ENCODE results near the gene SIRPA. TPM values are rescaled to one million over a fixed set of nuclear protein-coding genes. Genes with fewer than 3 reads are reported as not detected.

Gene SIRPA
- polyA plus RNA-seq, 1 donor from 2014 or later: 8.0 TPM

- Histone ChIP-seq H3K4me2 (ENCODE audit: low read length) (no peak overlapping the region), H2AFZ (ENCODE audit: low read depth, low read length) (no peak overlapping the region)
These were observed 33.7 kb upstream of the SIRPA start for GRCh38 chr20:1861347-1861976.

GRCh38 chr20:1861996-1862662, 33.1 kb upstream of the SIRPA start:
- H3K4me3 ChIP-seq (ENCODE audit: low read length): peak overlapping the region; percentile 38
- peak overlapping the region; percentile 48 for H3K27ac ChIP-seq (ENCODE audit: low read length)
- H3K9me3 ChIP-seq (ENCODE audit: low read length): no peaks in the 10 kb centered on the region
- peak overlapping the region; percentile 17 for H3K9ac ChIP-seq (ENCODE audit: low read length)
- no peaks in the 10 kb centered on the region for H3F3A ChIP-seq (ENCODE audit: insufficient read depth, low read length, poor library complexity, severe bottlenecking)
- H3K4me2 ChIP-seq (ENCODE audit: low read length): peak overlapping the region; percentile 35
- TF ChIP-seq EZH2 (IDR thresholded peaks at IDR 0.05; ENCODE audit: borderline replicate concordance, insufficient read depth, low read length, poor library complexity, severe bottlenecking) (no peak), POLR2AphosphoS5 (IDR thresholded peaks at IDR 0.05) (no peak), CTCF (IDR thresholded peaks at IDR 0.05; ENCODE audit: poor library complexity, severe bottlenecking) (no peak), EP300 (conservative IDR thresholded peaks at IDR 0.05; ENCODE audit: poor library complexity, severe bottlenecking) (no peak), TAF1 (IDR thresholded peaks at IDR 0.05; ENCODE audit: low read depth) (no peak), MXI1 (conservative IDR thresholded peaks at IDR 0.05; ENCODE audit: poor library complexity, severe bottlenecking) (no peak), REST (IDR thresholded peaks at IDR 0.05; ENCODE audit: borderline replicate concordance) (no peak), SMC3 (conservative IDR thresholded peaks at IDR 0.05; ENCODE audit: poor library complexity) (no peak), RAD21 (conservative IDR thresholded peaks at IDR 0.05) (no peak)
- H3K36me3 ChIP-seq (ENCODE audit: insufficient read depth, low read length): no peaks in the 10 kb centered on the region
- no peak overlapping the region for H2AFZ ChIP-seq (ENCODE audit: low read depth, low read length)
- no peaks in the 10 kb centered on the region for H4K20me1 ChIP-seq (ENCODE audit: insufficient read depth)
- no peaks in the 10 kb centered on the region for H3K9me2 ChIP-seq (ENCODE audit: insufficient read depth, low read length)
- H3K27me3 ChIP-seq (ENCODE audit: insufficient read depth, low read depth, low read length): no peaks in the 10 kb centered on the region
- H3K79me2 ChIP-seq (replicated peaks; ENCODE audit: insufficient read depth, low read length): no peaks in the 10 kb centered on the region

More at GRCh38 chr20:1861347-1861976, 33.7 kb upstream of the SIRPA start:
- Histone ChIP-seq H3K27ac (ENCODE audit: low read length) (peak overlapping the region; percentile 48), H3K9me3 (ENCODE audit: low read length) (no peaks in the 10 kb centered on the region), H4K20me1 (ENCODE audit: insufficient read depth) (no peaks in the 10 kb centered on the region), H3K27me3 (ENCODE audit: insufficient read depth, low read depth, low read length) (no peaks in the 10 kb centered on the region), H3K36me3 (ENCODE audit: insufficient read depth, low read length) (no peaks in the 10 kb centered on the region), H3K4me3 (ENCODE audit: low read length) (peak overlapping the region; percentile 38), H3K9me2 (ENCODE audit: insufficient read depth, low read length) (no peaks in the 10 kb centered on the region), H3K9ac (ENCODE audit: low read length) (peak overlapping the region; percentile 1), H3F3A (ENCODE audit: insufficient read depth, low read length, poor library complexity, severe bottlenecking) (no peaks in the 10 kb centered on the region), H3K79me2 (replicated peaks; ENCODE audit: insufficient read depth, low read length) (no peaks in the 10 kb centered on the region)
- TF ChIP-seq EZH2 (IDR thresholded peaks at IDR 0.05; ENCODE audit: borderline replicate concordance, insufficient read depth, low read length, poor library complexity, severe bottlenecking) (no peak), EP300 (conservative IDR thresholded peaks at IDR 0.05; ENCODE audit: poor library complexity, severe bottlenecking) (no peak), RAD21 (conservative IDR thresholded peaks at IDR 0.05) (no peak), TAF1 (IDR thresholded peaks at IDR 0.05; ENCODE audit: low read depth) (no peak)

Measured in neural cell (in vitro differentiated cells).